A549 (cell line): Measurements from ENCODE around the gene FXYD3. TPM values are rescaled to one million over a fixed set of nuclear protein-coding genes. Genes with fewer than 3 reads are reported as not detected.

ENCODE experiments used
- ATAC-seq, 2 experiments: fragments of 200-7000 bp in 1 of 2; fragments of >200 bp in 1 of 2; cut with Nextera tagmentation in 1 of 2; cut with Tn5 transposase in 1 of 2; 3 replicates each; pipeline versions ENCODE4 v1.8.0 to v1.9.1; 2018 to 2020; ENCODE audit warnings: mild to moderate bottlenecking in 1 of 2, moderate library complexity in 1 of 2
- CTCF ChIA-PET: fragments of 300-600 bp; sonication (Branson Sonifier 250); formaldehyde crosslinking; extraction: SDS; loops from one replicate; lab custom pipeline; 2021; ENCODE audit warnings: antibody characterized with exemption, inconsistent platforms; lab: Yijun Ruan, JAX
- POLR2A ChIA-PET: fragments of 350-600 bp; formaldehyde crosslinking; extraction: SDS; loops from one replicate; lab custom pipeline; 2021; ENCODE audit warnings: antibody characterized with exemption, inconsistent platforms; lab: Yijun Ruan, JAX
- DNase-seq, 2 experiments: peaks; one replicate each; pipeline versions ENCODE4 v3.0.0 to v3.0.0-alpha.2; 2011 to 2016; ENCODE audit warnings: low read depth in 1 of 2, low spot score in 1 of 2
- FAIRE-seq: peaks from 2 replicates; lab custom pipeline; 2011; peaks lifted over from hg19 to GRCh38; lab: Jason Lieb, UNC
- H3K27ac ChIP-seq, 2 experiments: fragments of >200 bp; sonication (Bioruptor Twin); formaldehyde crosslinking; 3 replicates each; pipeline ENCODE4 v1.5.1; 2016 to 2017
- H3K4me1 ChIP-seq: fragments of >200 bp; sonication (Bioruptor Twin); formaldehyde crosslinking; 3 replicates; pipeline ENCODE4 v1.6.1; 2016
- H3K4me2 ChIP-seq: fragments of >200 bp; sonication (Bioruptor Twin); formaldehyde crosslinking; 3 replicates; pipeline ENCODE4 v1.6.1; 2016
- H3K4me3 ChIP-seq: fragments of >200 bp; sonication (Bioruptor Twin); formaldehyde crosslinking; 3 replicates; pipeline ENCODE4 v1.5.1; 2016
- H3K9me3 ChIP-seq: fragments of >200 bp; sonication (Bioruptor Twin); formaldehyde crosslinking; 3 replicates; pipeline ENCODE4 v1.6.1; 2016
- CBX2 ChIP-seq: fragments of 200-600 bp; sonication (generic); IDR thresholded peaks from 2 replicates; pipeline ENCODE4 v1.6.1; 2016; ENCODE audit warnings: low read depth, mild to moderate bottlenecking, borderline replicate concordance
- CHD2 ChIP-seq: fragments of 150-350 bp; IDR thresholded peaks from 2 replicates; pipeline ENCODE4 v1.6.1; 2014; ENCODE audit warnings: low read length; ENCODE audit not compliant: partially characterized antibody
- EHF ChIP-seq: fragments of 250-450 bp; sonication (Bioruptor Pico); IDR thresholded peaks from 2 replicates; pipeline ENCODE4 v1.5.0; 2020; ENCODE audit warnings: mild to moderate bottlenecking
- EHMT2 ChIP-seq: fragments of 200-600 bp; sonication (generic); IDR thresholded peaks from 2 replicates; pipeline ENCODE4 v1.6.1; 2016; ENCODE audit warnings: antibody characterized with exemption, low read depth, mild to moderate bottlenecking, moderate library complexity
- FOSB ChIP-seq: fragments of 250-450 bp; sonication (Bioruptor Pico); IDR thresholded peaks from 2 replicates; pipeline ENCODE4 v1.5.0; 2020; ENCODE audit warnings: mild to moderate bottlenecking, moderate library complexity
- GATA3 ChIP-seq: IDR thresholded peaks from 2 replicates; pipeline ENCODE4 v1.6.1; 2012; ENCODE audit warnings: borderline replicate concordance
- HDAC2 ChIP-seq: fragments of 200-600 bp; sonication (generic); IDR thresholded peaks from 2 replicates; pipeline ENCODE4 v1.6.1; 2016
- HOXB5 ChIP-seq: fragments of 250-450 bp; sonication (Bioruptor Pico); IDR thresholded peaks from 2 replicates; pipeline ENCODE4 v1.5.0; 2020; ENCODE audit warnings: mild to moderate bottlenecking, moderate library complexity
- JUN ChIP-seq, 2 experiments: fragments of >200 bp; sonication (Bioruptor Twin); formaldehyde crosslinking; IDR thresholded peaks; 2 replicates in 1 of 2; 3 replicates in 1 of 2; pipeline ENCODE4 v1.6.1; 2016 to 2017
- JUNB ChIP-seq: fragments of >200 bp; sonication (Bioruptor Twin); formaldehyde crosslinking; IDR thresholded peaks from 2 replicates; pipeline ENCODE4 v1.6.1; 2016
- MAFK ChIP-seq: fragments of 450-650 bp; IDR thresholded peaks from 2 replicates; pipeline ENCODE4 v1.6.1; 2014; ENCODE audit not compliant: partially characterized antibody
- RNF2 ChIP-seq: fragments of 200-600 bp; sonication (generic); IDR thresholded peaks from 2 replicates; pipeline ENCODE4 v1.6.1; 2016; ENCODE audit warnings: low read depth, mild to moderate bottlenecking, antibody characterized with exemption, moderate library complexity, borderline replicate concordance
- SREBF2 ChIP-seq: fragments of 450-650 bp; IDR thresholded peaks from 2 replicates; pipeline ENCODE4 v1.6.1; 2014; ENCODE audit warnings: mild to moderate bottlenecking, moderate library complexity
- ZFP36 ChIP-seq: fragments of 450-650 bp; IDR thresholded peaks from 2 replicates; pipeline ENCODE4 v1.6.1; 2014; ENCODE audit warnings: borderline replicate concordance; ENCODE audit not compliant: partially characterized antibody
- ZNF302 ChIP-seq: fragments of 250-450 bp; sonication (Bioruptor Pico); IDR thresholded peaks from 2 replicates; pipeline ENCODE4 v1.9.0; 2021; ENCODE audit warnings: inconsistent platforms, mild to moderate bottlenecking, moderate library complexity
- ZSCAN20 ChIP-seq: fragments of 250-450 bp; sonication (Bioruptor Pico); IDR thresholded peaks from 2 replicates; pipeline ENCODE4 v1.8.0; 2022; ENCODE audit warnings: mild to moderate bottlenecking, moderate library complexity
- WGBS: methylation state at CpG from one replicate; pipeline ENCODE4 v1.1.6; 2017; ENCODE audit errors: missing lambda C conversion rate; 5-methylcytosine and 5-hydroxymethylcytosine counted together
- polyA plus RNA-seq, 4 experiments: library from polyadenylated mRNA; depleted of rRNA in 3 of 4; stranded (reverse); fragments of >200 nt; fragmentation: RNase III in 1 of 4; extraction: RNeasy Plus Mini Kit Qiagen cat#74134 plus additional on column Dnase treatment in 1 of 4; gene quantifications; 2 replicates in 3 of 4; 3 replicates in 1 of 4; pipeline ENCODE4 v1.2.3, GENCODE V29; 2011 to 2017
- TF ChIP-seq, protein P1 (sequence below): fragments of 450-650 bp; IDR thresholded peaks from 2 replicates; pipeline ENCODE4 v1.6.1; 2014; ENCODE audit warnings: antibody characterized with exemption
- TF ChIP-seq, protein P2 (sequence below): fragments of >200 bp; sonication (Bioruptor Twin); formaldehyde crosslinking; IDR thresholded peaks from 3 replicates; pipeline ENCODE4 v1.5.1; 2016
- TF ChIP-seq, protein P3 (sequence below): fragments of >200 bp; sonication (Bioruptor Twin); formaldehyde crosslinking; IDR thresholded peaks from 2 replicates; pipeline ENCODE4 v1.6.1; 2016
- TF ChIP-seq, protein P4 (sequence below): fragments of 250-450 bp; sonication (Bioruptor Pico); IDR thresholded peaks from 2 replicates; pipeline ENCODE4 v1.5.0; 2021; ENCODE audit warnings: mild to moderate bottlenecking, moderate library complexity, borderline replicate concordance
- TF ChIP-seq, protein P5 (sequence below): fragments of >200 bp; sonication (Bioruptor Twin); formaldehyde crosslinking; IDR thresholded peaks from 3 replicates; pipeline ENCODE4 v1.6.1; 2016

Gene FXYD3
- polyA plus RNA-seq, 2 of the 4 experiments (the other 2 are of a cell fraction), result 0.32 TPM; not detected in 1

DNA sequence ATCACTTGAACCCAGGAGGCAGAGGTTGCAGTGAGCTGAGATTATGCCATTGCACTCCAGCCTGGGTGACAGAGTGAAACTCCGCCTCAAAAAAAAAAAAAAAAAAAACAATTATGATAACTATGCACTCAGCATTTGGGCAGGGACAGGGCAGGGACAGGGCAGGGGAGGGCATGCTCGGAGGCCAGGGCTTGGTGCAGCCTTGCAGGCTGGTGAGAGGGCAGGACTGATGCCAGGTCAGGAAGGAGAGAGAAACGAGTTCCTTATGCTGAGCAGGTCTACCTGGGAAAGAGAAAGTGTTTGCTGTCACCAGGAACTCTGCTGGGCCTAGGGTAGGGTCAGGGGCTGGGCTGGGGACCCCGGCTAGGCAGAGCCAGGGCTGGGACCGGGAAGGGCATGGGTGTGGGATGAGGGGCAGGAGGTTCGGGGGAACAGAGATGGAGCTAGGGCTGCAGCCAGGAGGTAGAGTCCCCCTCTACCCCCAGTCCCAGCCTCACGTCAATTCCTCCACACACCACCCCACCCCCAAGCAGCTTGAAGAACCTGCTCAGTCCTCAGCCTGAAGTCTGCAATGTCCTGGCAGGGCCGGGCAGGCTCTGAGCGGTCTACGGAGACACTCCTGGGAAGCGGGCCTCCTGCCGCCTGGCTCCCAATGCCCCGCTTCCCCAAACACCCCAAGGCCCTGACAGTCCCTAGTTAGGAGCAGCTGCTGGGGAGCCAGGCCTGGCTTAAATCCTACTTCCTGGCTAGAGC, 2.8 kb downstream of the FXYD3 start:
- Histone ChIP-seq H3K4me1 (peaks cover 19% of the 10 kb centered on the region; the same call in 2 of the 3 replicates), H3K4me2 (no peak overlapping the region), H3K9me3 (no peaks in the 10 kb centered on the region), H3K4me3 (no peak overlapping the region), H3K27ac (no peak overlapping the region)
- CTCF ChIA-PET, result interaction anchor here (0.6 to 6.9 kb wide), 13 partner anchors 7 to 1703 kb away, joined by 3 to 148 read pairs (median 9); partner anchors contain the start of genes FXYD1, FXYD7, LGI4 and USF2
- POLR2A ChIA-PET, result no interaction called here
- TF ChIP-seq SREBF2, result no peak
- TF ChIP-seq ZNF302 (CRISPR knock-in tag), result no peak
- no peak for TF ChIP-seq CHD2
- no peak for TF ChIP-seq JUNB
- TF ChIP-seq HDAC2, result no peak
- TF ChIP-seq, protein P1, sequence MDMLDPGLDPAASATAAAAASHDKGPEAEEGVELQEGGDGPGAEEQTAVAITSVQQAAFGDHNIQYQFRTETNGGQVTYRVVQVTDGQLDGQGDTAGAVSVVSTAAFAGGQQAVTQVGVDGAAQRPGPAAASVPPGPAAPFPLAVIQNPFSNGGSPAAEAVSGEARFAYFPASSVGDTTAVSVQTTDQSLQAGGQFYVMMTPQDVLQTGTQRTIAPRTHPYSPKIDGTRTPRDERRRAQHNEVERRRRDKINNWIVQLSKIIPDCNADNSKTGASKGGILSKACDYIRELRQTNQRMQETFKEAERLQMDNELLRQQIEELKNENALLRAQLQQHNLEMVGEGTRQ, result no peak
- no peak for TF ChIP-seq JUN (IDR thresholded peaks at IDR 0.05)
- TF ChIP-seq, protein P2, sequence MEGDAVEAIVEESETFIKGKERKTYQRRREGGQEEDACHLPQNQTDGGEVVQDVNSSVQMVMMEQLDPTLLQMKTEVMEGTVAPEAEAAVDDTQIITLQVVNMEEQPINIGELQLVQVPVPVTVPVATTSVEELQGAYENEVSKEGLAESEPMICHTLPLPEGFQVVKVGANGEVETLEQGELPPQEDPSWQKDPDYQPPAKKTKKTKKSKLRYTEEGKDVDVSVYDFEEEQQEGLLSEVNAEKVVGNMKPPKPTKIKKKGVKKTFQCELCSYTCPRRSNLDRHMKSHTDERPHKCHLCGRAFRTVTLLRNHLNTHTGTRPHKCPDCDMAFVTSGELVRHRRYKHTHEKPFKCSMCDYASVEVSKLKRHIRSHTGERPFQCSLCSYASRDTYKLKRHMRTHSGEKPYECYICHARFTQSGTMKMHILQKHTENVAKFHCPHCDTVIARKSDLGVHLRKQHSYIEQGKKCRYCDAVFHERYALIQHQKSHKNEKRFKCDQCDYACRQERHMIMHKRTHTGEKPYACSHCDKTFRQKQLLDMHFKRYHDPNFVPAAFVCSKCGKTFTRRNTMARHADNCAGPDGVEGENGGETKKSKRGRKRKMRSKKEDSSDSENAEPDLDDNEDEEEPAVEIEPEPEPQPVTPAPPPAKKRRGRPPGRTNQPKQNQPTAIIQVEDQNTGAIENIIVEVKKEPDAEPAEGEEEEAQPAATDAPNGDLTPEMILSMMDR, result no peak
- no peak for TF ChIP-seq MAFK
- no peak for TF ChIP-seq EHF
- TF ChIP-seq, protein P3, sequence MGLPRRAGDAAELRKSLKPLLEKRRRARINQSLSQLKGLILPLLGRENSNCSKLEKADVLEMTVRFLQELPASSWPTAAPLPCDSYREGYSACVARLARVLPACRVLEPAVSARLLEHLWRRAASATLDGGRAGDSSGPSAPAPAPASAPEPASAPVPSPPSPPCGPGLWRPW, result no peak
- TF ChIP-seq, protein P4, sequence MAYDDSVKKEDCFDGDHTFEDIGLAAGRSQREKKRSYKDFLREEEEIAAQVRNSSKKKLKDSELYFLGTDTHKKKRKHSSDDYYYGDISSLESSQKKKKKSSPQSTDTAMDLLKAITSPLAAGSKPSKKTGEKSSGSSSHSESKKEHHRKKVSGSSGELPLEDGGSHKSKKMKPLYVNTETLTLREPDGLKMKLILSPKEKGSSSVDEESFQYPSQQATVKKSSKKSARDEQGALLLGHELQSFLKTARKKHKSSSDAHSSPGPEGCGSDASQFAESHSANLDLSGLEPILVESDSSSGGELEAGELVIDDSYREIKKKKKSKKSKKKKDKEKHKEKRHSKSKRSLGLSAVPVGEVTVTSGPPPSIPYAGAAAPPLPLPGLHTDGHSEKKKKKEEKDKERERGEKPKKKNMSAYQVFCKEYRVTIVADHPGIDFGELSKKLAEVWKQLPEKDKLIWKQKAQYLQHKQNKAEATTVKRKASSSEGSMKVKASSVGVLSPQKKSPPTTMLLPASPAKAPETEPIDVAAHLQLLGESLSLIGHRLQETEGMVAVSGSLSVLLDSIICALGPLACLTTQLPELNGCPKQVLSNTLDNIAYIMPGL (CRISPR knock-in tag), result no peak
- no peak for TF ChIP-seq RNF2
- TF ChIP-seq FOSB, result no peak
- TF ChIP-seq HOXB5, result no peak
- no peak for TF ChIP-seq GATA3
- no peak for TF ChIP-seq CBX2
- no peak for TF ChIP-seq ZSCAN20 (CRISPR knock-in tag)
- TF ChIP-seq EHMT2, result no peak
- no peak for TF ChIP-seq ZFP36
- ATAC-seq, result 0 out of 6 replicates have a peak, but pooled peaks of 1 of the 2 experiments have one; percentile 10
- no peak for FAIRE-seq
- no peak for DNase-seq
- WGBS, result 76% methylated on average over 13 of the region's 13 CpGs

DNA sequence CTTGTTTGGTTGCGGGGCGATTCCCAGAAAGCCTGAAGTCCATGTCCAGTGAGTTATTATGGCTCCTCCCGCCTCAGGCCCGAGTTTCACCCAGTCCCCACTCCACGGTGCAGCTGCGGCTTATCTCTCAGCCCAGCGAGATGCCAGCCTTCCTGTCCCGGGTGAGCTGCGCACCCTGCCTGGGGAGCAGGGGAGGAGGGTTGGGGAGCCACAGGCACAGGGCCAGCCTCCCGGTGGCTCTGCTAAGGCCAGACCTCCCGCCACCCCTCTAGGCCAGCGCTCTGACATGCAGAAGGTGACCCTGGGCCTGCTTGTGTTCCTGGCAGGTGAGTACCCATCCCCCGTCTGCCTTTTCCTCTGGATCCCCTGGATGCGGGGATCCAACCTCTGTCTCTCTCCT, 3.5 kb downstream of the FXYD3 start:
- DNase-seq, result no peak
- ChIA-PET POLR2A (no interaction called here), CTCF (interaction anchor here (0.7 to 6.9 kb wide), 10 partner anchors 12 to 150 kb away, joined by 3 to 148 read pairs (median 4); partner anchors contain the start of genes FXYD1, LGI4 and USF2)
- H3K4me3 ChIP-seq, result no peak overlapping the region
- no peak for ATAC-seq
- H3K4me1 ChIP-seq, result peaks cover 25% of the 10 kb centered on the region
- FAIRE-seq, result no peak
- no peaks in the 10 kb centered on the region for H3K9me3 ChIP-seq
- 86% methylated on average over 14 of the region's 14 CpGs for WGBS
- TF ChIP-seq RNF2, result no peak
- TF ChIP-seq, protein P5, sequence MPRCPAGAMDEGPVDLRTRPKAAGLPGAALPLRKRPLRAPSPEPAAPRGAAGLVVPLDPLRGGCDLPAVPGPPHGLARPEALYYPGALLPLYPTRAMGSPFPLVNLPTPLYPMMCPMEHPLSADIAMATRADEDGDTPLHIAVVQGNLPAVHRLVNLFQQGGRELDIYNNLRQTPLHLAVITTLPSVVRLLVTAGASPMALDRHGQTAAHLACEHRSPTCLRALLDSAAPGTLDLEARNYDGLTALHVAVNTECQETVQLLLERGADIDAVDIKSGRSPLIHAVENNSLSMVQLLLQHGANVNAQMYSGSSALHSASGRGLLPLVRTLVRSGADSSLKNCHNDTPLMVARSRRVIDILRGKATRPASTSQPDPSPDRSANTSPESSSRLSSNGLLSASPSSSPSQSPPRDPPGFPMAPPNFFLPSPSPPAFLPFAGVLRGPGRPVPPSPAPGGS, result no peak
- no peak overlapping the region for H3K4me2 ChIP-seq
- no peak overlapping the region for H3K27ac ChIP-seq
